Stimulated activated naive B cell treated with anti-CD40 and anti-IgM and Interleukin-4, amounts not matched to agents 10 μg/mL and 1 μg/mL and 100 μg/mL, for 72 hours (primary cell): ENCODE measurements around the gene TBX10.

Experiments used
- ATAC-seq, 2 donors: fragments of 150-1000 bp; cut with Tn5 transposase; replicated peaks; 2 replicates each; pipeline ENCODE4 v1.10.0; 2021; ENCODE audit warnings: moderate library complexity in 1 of 2
- DNase-seq: peaks from one replicate; pipeline ENCODE4 v3.0.0; 2021
- H3K27ac Mint-ChIP-seq: one replicate; pipeline ENCODE4 v1.8.0; 2022; ENCODE audit warnings: mild to moderate bottlenecking, mixed read lengths
- H3K27me3 Mint-ChIP-seq, 2 donors: one replicate each; pipeline ENCODE4 v1.8.0; 2022; ENCODE audit warnings: mixed read lengths in 2 of 2
- H3K36me3 Mint-ChIP-seq, 2 donors: one replicate each; pipeline ENCODE4 v1.8.0; 2022; ENCODE audit warnings: mixed read lengths in 2 of 2, mild to moderate bottlenecking in 1 of 2
- H3K4me1 Mint-ChIP-seq, 2 donors: one replicate each; pipeline ENCODE4 v1.8.0; 2022; ENCODE audit warnings: mixed read lengths in 2 of 2, mild to moderate bottlenecking in 1 of 2
- H3K4me3 Mint-ChIP-seq, 2 donors: one replicate each; pipeline ENCODE4 v1.8.0; 2022; ENCODE audit warnings: mild to moderate bottlenecking in 2 of 2, mixed read lengths in 2 of 2, moderate library complexity in 1 of 2
- H3K9me3 Mint-ChIP-seq, 2 donors: one replicate each; pipeline ENCODE4 v1.8.0; 2022; ENCODE audit warnings: mixed read lengths in 2 of 2, mild to moderate bottlenecking in 1 of 2

The TBX10 gene

DNA sequence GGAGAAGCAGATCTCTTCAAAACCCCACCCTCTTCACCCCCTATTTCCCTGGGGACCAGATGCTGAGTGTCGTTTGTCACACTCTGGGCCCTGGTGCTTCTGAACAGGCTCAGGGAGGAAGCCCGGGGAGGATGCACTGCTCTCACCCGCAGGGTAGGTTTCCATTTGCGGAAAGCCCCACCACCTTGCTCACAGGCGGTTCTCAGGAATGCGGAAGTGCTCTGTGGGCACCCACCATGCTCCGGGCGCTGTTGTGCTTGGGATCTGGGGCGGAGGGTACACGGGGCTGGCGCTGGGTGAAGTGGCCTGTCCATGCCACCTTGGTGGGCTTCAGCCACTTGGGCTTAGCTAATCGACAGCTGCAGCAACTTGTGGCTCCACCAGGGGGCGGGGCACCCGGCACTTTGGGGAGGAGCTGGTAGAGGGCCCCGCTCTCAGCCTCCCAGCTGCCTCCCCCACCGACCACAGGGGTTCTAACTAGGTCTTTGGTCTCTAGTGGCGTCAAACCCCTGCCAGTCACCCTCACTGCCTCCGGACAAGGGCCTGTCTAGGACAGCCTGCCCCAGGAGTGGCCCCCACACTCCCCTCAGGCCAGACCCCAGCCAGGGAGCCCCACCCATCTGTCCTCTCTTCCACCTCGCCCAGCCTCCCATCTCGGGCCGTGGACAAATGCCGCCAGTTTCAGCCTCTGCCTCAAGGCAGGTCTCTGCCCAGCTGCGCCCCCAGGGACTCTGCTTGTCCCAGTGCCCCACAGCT lies 25.4 kb downstream of the TBX10 start:
- ATAC-seq (peak; percentile 94 to 96), DNase-seq (peak; percentile 95)
- H3K36me3 Mint-ChIP-seq = peaks cover 33 to 46% of the 10 kb centered on the region in 2 donors
- no peaks in the 10 kb centered on the region for H3K9me3 Mint-ChIP-seq
- H3K4me3 Mint-ChIP-seq = peak overlapping the region; percentile 83 to 85
- H3K27ac Mint-ChIP-seq = peak overlapping the region; percentile 100
- H3K27me3 Mint-ChIP-seq = peaks cover 0 to 7% of the 10 kb centered on the region in 2 donors
- H3K4me1 Mint-ChIP-seq = peaks cover 42 to 52% of the 10 kb centered on the region in 2 donors

DNA sequence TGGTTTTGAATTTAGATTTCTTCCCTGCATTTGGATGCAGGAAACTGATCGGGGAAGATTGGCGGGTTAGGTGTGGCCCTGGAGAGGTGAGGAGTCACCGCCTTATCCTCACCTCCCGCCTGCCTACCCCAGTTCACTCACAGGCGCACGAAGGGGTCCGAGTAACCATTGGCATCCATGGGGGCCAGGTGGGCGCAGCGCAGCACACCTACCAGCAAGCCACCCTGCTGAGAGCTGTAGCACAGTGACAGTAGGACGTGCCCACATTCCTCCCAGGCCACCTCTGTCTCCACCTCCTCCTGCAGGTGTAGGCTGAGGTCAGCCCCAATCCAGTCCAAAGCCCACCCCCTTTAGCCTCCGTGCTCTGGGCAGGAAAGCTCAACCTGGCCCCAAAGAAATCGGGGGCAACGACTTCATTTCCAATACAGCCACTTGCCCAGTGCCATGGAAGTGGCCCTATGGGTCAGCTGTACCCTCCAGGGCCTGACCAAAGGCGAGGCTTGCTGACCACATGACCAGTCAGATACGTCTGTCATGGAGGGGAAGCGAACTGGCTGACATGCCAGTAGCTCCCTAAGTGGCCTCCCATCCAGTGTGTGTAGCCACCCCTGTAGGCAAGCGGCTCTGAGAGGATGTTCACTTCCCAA lies 26.1 kb downstream of the TBX10 start:
- Mint-ChIP-seq H3K27ac (peak overlapping the region; percentile 100), H3K36me3 (peaks cover 39 to 53% of the 10 kb centered on the region in 2 donors), H3K27me3 (peaks cover 0 to 7% of the 10 kb centered on the region in 2 donors), H3K4me3 (peak overlapping the region; percentile 83 to 85), H3K9me3 (no peaks in the 10 kb centered on the region), H3K4me1 (peaks cover 46 to 59% of the 10 kb centered on the region in 2 donors)
- DNase-seq (no peak), ATAC-seq (no peak)

DNA sequence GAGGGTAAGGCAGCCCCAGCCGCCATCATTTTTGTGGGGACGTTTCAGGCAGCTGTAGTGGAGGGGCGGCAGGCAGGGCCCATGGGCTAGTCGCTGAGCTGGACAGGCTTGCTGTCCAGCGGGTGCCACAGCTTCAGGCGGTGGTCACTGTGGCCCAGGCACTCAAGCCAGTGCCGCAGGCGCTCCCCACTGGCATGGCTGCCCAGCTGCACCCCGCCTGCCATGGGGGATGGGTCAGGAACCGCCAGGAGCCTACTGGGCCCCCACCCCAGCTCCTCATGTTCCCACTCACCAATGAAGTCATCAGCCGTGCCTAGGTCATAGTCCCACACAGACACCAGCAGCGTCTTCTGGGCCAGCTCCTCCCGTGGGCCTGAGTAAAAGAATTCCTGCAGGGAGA lies 26.8 kb downstream of the TBX10 start:
- peaks cover 0 to 3% of the 10 kb centered on the region in 2 donors for H3K27me3 Mint-ChIP-seq
- H3K36me3 Mint-ChIP-seq = peaks cover 41 to 53% of the 10 kb centered on the region in 2 donors
- H3K27ac Mint-ChIP-seq = peak overlapping the region; percentile 100
- no peaks in the 10 kb centered on the region for H3K9me3 Mint-ChIP-seq
- peaks cover 49 to 66% of the 10 kb centered on the region in 2 donors for H3K4me1 Mint-ChIP-seq
- ATAC-seq (no peak), DNase-seq (no peak)
- H3K4me3 Mint-ChIP-seq = no peak overlapping the region

DNA sequence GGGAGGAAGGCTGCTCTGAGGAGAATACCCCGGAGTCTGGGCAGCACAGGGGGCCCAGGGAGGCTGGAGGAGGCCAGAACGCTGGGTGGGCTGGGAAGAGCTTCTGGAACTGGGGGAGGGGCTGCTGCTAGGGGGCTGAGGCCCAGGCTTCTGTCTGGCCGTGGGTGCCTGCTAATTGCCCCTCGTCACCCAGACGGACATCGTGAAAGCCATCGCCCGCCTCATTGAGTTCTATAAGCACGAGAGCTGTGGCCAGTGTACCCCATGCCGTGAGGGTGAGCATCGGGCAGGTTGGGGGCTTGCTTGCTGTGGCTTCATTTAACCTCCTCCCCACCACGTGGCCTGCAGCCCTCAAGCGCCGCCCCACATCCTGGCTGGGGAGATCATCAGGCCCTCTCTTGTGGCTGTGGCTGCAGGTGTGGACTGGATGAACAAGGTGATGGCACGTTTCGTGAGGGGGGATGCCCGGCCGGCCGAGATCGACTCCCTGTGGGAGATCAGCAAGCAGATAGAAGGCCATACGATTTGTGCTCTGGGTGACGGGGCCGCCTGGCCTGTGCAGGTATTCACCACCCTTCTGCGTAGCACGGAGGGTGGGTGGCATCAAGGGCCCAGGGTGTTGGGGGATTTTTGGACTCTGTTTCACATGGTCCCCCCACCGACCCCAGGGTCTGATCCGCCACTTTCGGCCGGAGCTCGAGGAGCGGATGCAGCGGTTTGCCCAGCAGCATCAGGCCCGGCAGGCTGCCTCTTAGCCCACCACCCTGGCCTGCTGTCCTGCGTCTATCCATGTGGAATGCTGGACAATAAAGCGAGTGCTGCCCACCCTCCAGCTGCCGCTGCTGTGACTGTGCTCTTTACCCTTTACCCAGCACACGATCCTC lies 27.6 kb downstream of the TBX10 start:
- H3K9me3 Mint-ChIP-seq = no peaks in the 10 kb centered on the region
- peaks cover 49 to 73% of the 10 kb centered on the region in 2 donors for H3K4me1 Mint-ChIP-seq
- H3K27me3 Mint-ChIP-seq = no peaks in the 10 kb centered on the region
- H3K4me3 Mint-ChIP-seq = no peak overlapping the region
- H3K36me3 Mint-ChIP-seq = peaks cover 43 to 50% of the 10 kb centered on the region in 2 donors
- ATAC-seq (no peak), DNase-seq (no peak)
- H3K27ac Mint-ChIP-seq = peak overlapping the region; percentile 48

DNA sequence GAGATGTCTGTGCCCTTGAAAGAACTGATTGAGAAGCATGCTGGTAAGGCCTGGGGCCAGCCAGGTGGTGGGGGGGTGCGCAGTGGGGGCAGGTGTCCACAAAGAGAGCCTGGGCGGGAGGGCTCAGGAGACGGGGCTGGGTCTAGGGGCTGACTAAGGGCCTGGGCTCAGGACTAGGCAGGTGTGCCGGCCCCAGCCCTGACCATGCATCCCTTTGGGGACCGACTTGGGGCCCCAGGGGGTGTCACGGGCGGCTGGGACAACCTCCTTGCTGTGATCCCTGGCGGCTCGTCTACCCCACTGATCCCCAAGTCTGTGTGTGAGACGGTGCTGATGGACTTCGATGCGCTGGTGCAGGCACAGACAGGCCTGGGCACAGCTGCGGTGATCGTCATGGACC lies 28.4 kb downstream of the TBX10 start:
- ATAC-seq (no peak), DNase-seq (no peak)
- peaks cover 44 to 69% of the 10 kb centered on the region in 2 donors for H3K4me1 Mint-ChIP-seq
- H3K4me3 Mint-ChIP-seq = no peak overlapping the region
- no peak overlapping the region for H3K27ac Mint-ChIP-seq
- H3K27me3 Mint-ChIP-seq = no peaks in the 10 kb centered on the region
- peaks cover 43 to 49% of the 10 kb centered on the region in 2 donors for H3K36me3 Mint-ChIP-seq
- H3K9me3 Mint-ChIP-seq = no peaks in the 10 kb centered on the region

DNA sequence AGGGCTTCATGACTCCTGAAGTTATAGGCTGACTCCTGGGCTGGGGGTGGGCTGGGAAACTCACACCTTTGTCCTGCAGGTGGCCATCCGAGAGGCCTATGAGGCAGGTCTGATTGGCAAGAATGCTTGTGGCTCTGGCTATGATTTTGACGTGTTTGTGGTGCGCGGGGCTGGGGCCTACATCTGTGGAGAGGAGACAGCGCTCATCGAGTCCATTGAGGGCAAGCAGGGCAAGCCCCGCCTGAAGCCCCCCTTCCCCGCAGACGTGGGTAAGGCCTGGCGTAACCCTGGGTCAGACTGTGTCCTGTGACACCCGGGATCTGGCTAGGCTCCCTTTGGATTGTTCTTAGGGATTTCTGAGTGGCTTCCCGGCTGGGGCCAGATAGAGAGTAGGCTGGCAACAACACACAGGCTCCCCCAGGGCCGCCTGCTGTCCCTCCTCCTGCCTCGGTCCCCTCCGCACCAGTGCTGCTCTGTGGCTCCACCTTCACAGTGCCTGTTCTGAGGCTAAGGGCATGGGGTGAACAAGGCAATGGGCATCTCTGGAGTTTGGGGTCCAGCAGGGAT lies 29.2 kb downstream of the TBX10 start:
- no peak overlapping the region for H3K27ac Mint-ChIP-seq

DNA sequence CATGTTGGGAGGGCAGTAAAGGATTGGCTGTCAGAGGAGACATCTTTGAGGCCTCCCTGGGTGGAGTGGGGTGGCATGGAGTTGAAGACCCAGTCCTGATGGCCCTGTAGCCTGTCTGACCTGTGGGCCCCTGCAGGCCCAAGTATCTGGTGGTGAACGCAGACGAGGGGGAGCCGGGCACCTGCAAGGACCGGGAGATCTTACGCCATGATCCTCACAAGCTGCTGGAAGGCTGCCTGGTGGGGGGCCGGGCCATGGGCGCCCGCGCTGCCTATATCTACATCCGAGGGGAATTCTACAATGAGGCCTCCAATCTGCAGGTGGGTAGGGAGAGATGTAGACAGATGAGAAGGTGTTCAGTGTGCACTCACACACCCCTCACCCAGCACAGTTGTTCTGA lies 30.2 kb downstream of the TBX10 start:
- Mint-ChIP-seq H3K4me1 (peaks cover 32 to 60% of the 10 kb centered on the region in 2 donors), H3K27me3 (peaks cover 6 to 13% of the 10 kb centered on the region in 2 donors), H3K4me3 (no peak overlapping the region), H3K9me3 (no peaks in the 10 kb centered on the region), H3K27ac (no peak overlapping the region), H3K36me3 (peaks cover 41 to 49% of the 10 kb centered on the region in 2 donors)
- ATAC-seq (no peak), DNase-seq (no peak)

More for the DNA sequence above, 29.2 kb downstream of the TBX10 start:
- peaks cover 0 to 5% of the 10 kb centered on the region in 2 donors for H3K27me3 Mint-ChIP-seq
- ATAC-seq = no peak
- no peak for DNase-seq
- no peak overlapping the region for H3K4me3 Mint-ChIP-seq
- H3K4me1 Mint-ChIP-seq = peaks cover 42 to 68% of the 10 kb centered on the region in 2 donors
- peaks cover 43 to 49% of the 10 kb centered on the region in 2 donors for H3K36me3 Mint-ChIP-seq
- no peaks in the 10 kb centered on the region for H3K9me3 Mint-ChIP-seq

DNA sequence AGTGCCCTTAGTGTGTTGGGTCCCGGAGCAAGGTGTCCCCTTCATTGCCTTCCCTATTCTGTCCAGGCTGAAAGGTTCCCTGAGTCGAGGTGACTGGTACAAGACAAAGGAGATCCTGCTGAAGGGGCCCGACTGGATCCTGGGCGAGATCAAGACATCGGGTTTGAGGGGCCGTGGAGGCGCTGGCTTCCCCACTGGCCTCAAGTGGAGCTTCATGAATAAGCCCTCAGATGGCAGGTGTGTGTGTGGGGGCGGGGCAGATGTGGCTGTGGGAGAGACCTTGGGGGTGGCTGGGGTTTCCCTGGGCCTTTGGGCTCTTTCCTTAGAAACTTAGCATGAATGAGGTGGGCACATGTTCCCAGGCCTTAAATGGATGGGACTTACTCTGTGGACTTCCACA lies 31.1 kb downstream of the TBX10 start:
- Mint-ChIP-seq H3K27ac (peak overlapping the region; percentile 47), H3K36me3 (peaks cover 38 to 46% of the 10 kb centered on the region in 2 donors), H3K9me3 (no peaks in the 10 kb centered on the region), H3K27me3 (peaks cover 10 to 16% of the 10 kb centered on the region in 2 donors), H3K4me3 (peak overlapping the region; percentile 94), H3K4me1 (peaks cover 24 to 52% of the 10 kb centered on the region in 2 donors)
- no peak for ATAC-seq
- no peak for DNase-seq

DNA sequence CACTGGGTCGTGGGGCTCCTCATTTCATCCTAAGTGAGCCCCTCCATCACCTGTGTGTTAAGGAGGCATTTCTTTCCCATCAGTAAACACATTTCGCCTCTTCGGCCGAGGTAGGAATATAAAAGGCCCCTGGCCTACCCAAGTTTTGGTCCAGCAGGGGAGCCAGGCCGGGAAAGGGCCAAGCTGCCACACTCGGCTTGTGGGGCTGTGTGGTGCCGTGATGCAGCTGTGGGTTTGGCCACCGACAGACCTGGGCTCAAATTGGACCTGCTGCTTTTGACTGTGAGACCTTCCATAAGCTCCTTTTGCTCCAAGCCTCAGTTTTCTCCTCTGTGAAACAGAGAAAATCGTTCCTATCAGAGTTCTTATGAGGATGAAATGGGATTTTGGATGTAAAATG lies 32.1 kb downstream of the TBX10 start:
- peak overlapping the region; percentile 91 for H3K27ac Mint-ChIP-seq
- no peak for ATAC-seq

DNA sequence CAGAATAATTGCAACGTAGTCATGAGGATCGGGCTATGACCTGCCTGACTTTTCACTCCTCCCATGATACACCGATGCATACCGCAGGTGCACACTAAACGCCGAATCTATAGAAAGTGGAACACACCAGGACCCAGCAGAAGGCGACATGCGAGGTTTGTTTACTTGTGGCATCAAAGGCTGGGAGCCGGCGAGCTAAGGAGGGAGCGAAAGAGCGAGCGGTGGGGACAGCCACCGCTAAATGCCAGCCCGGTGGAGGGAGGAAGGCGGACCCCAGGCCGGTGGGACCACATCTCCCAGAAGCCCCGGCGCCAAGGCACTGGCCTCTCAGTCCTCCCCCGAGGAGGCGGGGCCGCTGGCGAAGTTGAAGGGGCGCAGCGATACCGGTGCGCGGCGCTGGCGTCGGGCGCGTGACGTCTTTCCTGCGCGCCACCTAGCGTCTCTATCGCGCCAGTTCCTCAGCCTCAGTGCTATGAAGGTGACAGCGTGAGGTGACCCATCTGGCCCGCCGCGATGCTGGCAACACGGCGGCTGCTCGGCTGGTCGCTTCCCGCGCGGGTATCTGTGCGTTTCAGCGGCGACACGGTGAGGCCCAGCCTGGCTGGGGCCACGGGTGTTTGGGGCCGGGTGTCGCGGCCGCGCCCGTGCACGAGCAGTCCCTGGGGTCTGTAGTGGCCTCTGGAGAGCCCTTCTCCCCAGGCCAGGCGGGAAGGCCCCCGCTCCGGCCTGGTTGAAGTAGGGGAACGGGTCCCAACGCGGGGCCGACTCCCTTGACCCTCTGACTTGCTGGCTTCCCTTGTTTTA lies 32.9 kb downstream of the TBX10 start, which contains the start of gene NDUFV1:
TSS of gene NDUFV1 (plus strand) at position 445 of the 804 bp plus-strand sequence. CDS start at position 514, 69 bp downstream.
- Mint-ChIP-seq H3K4me3 (peak within 1 kb of the TSS; percentile 94), H3K9me3 (no peaks in the 10 kb centered on the region), H3K36me3 (peaks cover 25 to 28% of the 10 kb centered on the region in 2 donors), H3K27me3 (peaks cover 10 to 19% of the 10 kb centered on the region in 2 donors), H3K4me1 (peaks cover 16 to 34% of the 10 kb centered on the region in 2 donors), H3K27ac (peak within 1 kb of the TSS; percentile 91)
- peak; percentile 94 for DNase-seq
- ATAC-seq = peak; percentile 99 to 100

More for the DNA sequence above, 32.1 kb downstream of the TBX10 start:
- peak overlapping the region; percentile 94 for H3K4me3 Mint-ChIP-seq
- peaks cover 10 to 19% of the 10 kb centered on the region in 2 donors for H3K27me3 Mint-ChIP-seq
- DNase-seq = no peak
- H3K9me3 Mint-ChIP-seq = no peaks in the 10 kb centered on the region
- H3K36me3 Mint-ChIP-seq = peaks cover 31 to 36% of the 10 kb centered on the region in 2 donors
- H3K4me1 Mint-ChIP-seq = peaks cover 18 to 42% of the 10 kb centered on the region in 2 donors

DNA sequence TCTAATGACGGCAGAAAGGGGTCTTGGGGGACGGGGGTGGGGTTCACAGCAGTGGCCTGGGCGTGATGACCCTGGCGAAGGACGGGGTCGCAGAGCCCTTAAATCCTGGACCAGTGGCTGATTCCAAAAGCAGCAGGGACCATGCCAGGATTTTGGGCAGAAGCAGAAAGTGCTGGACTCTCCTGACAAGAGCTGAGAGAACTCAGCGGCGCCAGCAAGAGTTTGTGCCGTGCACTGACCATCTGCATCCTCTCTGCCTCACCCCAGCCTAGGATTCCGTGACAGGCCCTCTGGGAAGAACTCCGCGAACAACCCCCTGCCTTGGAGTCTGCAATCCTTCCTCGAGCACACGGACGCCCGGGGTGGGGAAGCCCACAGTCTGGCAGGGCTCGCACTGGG lies 33.5 kb downstream of the TBX10 start:
- DNase-seq (no peak), ATAC-seq (no peak)
- peaks cover 16 to 34% of the 10 kb centered on the region in 2 donors for H3K4me1 Mint-ChIP-seq
- H3K27ac Mint-ChIP-seq = peak overlapping the region; percentile 91
- peak overlapping the region; percentile 94 for H3K4me3 Mint-ChIP-seq
- H3K27me3 Mint-ChIP-seq = peaks cover 10 to 19% of the 10 kb centered on the region in 2 donors
- no peaks in the 10 kb centered on the region for H3K9me3 Mint-ChIP-seq
- peaks cover 21 to 24% of the 10 kb centered on the region in 2 donors for H3K36me3 Mint-ChIP-seq

DNA sequence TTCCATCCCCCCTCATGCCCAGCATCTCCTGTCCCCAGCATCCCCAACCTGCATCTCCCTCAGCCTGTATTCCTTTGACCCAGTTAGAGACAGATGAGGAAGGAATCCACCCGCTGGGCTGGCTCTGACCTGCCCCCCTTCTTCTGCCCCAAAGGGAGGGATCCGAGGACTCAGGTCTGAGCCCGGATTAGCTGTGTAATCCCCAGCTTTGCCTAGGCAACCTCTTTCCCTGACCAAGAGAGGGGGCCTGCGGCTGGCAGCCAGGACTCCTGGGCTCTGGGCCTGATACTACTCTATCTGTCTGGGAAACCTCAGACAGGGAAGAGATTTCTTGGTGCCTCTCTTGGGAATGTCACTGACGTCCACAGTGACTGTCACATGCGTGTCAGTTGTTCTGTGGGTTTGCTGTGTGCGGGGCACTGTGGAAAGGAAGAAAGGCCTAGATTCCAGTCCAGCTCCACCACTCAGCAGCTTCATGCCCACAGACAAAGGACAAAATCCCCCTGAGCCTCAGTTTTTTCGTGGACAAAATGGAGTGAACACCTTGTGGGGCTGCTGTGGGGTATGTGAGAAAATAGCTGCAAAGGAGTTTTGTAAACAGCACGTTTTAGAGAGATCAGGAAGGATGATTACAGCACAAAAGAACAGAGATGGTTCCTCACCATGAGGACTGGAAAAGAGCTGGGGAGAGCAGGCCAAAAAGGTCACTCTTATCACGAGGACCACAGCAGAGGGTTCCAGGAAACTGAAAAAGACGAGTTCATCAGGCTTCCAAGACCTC lies 34.1 kb downstream of the TBX10 start:
- no peak for ATAC-seq
- peaks cover 15 to 17% of the 10 kb centered on the region in 2 donors for H3K36me3 Mint-ChIP-seq

More for the DNA sequence above, 34.1 kb downstream of the TBX10 start:
- Mint-ChIP-seq H3K4me3 (peak overlapping the region; percentile 71 to 76), H3K27me3 (peaks cover 17 to 19% of the 10 kb centered on the region in 2 donors), H3K27ac (peak overlapping the region; percentile 77), H3K9me3 (no peaks in the 10 kb centered on the region), H3K4me1 (peaks cover 21 to 41% of the 10 kb centered on the region in 2 donors)
- DNase-seq = no peak
